Spleen (tissue), 3 donors: Measurements from ENCODE around the gene PBOV1.

Experiments used
- POLR2A ChIP-seq, 3 donors: fragments of 450-650 bp; IDR thresholded peaks; one replicate each; pipeline ENCODE4 v1.5.1; 2017; ENCODE audit warnings: antibody characterized with exemption in 3 of 3, mild to moderate bottlenecking in 1 of 3
- POLR2AphosphoS5 ChIP-seq, 3 donors: sonication (generic); formaldehyde crosslinking; IDR thresholded peaks; one replicate each; pipeline ENCODE4 v1.5.1; 2017; ENCODE audit warnings: antibody characterized with exemption in 3 of 3

DNA sequence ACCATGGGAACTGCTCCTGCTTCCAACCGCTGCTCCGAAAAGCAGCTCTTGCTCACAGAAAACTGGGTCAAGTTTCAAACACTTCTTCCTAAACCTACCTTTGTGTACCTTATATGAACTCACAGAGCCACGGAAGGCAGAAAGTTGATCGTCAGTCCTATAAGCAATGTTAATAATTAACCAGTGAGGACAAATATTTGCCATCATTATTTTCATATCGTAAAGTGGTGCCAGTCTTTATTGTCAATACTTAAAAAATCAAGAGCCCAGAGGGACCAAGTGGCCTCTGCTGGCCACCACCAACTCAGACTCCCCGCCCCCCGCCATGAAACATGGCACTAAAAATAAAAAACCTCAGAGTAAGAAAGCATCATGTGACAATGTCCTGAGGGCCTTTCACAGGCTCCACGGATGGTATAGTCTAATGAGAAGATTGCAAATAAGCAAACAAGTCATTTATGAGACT, 9.1 kb upstream of the PBOV1 start:
- TF ChIP-seq POLR2A (IDR thresholded peaks at IDR 0.05) (no peak), POLR2AphosphoS5 (IDR thresholded peaks at IDR 0.05) (no peak)
